Activated CD8-positive, alpha-beta memory T cell treated with anti-CD3 and anti-CD28 coated beads, Interleukin-2, amount 50 U/mL, for 4 hours (primary cell): Measurements from ENCODE around the gene SKOR1.

Experiments used
- DNase-seq: peaks from one replicate; pipeline ENCODE4 v3.0.0-alpha.2; 2020

The SKOR1 gene

GRCh38 chr15:67832897-67833709, 7.8 kb downstream of the SKOR1 start:
- DNase-seq = no peak

- peak; percentile 41 for DNase-seq
These were observed 8.6 kb downstream of the SKOR1 start for GRCh38 chr15:67833710-67834511.

- no peak for DNase-seq
These were observed 9.4 kb downstream of the SKOR1 start for GRCh38 chr15:67834581-67835296.

GRCh38 chr15:67835297-67836133, 10.2 kb downstream of the SKOR1 start:
- no peak for DNase-seq

GRCh38 chr15:67836134-67836455, 10.8 kb downstream of the SKOR1 start:
- no peak for DNase-seq

GRCh38 chr15:67836477-67836876, 11.2 kb downstream of the SKOR1 start:
- peak; percentile 57 for DNase-seq

- no peak for DNase-seq
These were observed 11.6 kb downstream of the SKOR1 start for GRCh38 chr15:67836955-67837354.

- DNase-seq = no peak
These were observed 13.6 kb downstream of the SKOR1 start for GRCh38 chr15:67838789-67839332.

- no peak for DNase-seq
These were observed 14.2 kb downstream of the SKOR1 start for GRCh38 chr15:67839499-67839928.

GRCh38 chr15:67839929-67840748, 14.8 kb downstream of the SKOR1 start, which contains the start of gene RNU6-1:
Gene RNU6-1, minus strand, starts transcription at chr15:67840045.
- DNase-seq = peak; percentile 97

GRCh38 chr15:67840749-67841512, 15.6 kb downstream of the SKOR1 start:
- no peak for DNase-seq

GRCh38 chr15:67841513-67841762, 16.1 kb downstream of the SKOR1 start:
- DNase-seq = no peak

- DNase-seq = no peak
These were observed 17.8 kb downstream of the SKOR1 start for GRCh38 chr15:67843092-67843501.

- no peak for DNase-seq
These were observed 18.5 kb downstream of the SKOR1 start for GRCh38 chr15:67843571-67844387.

- DNase-seq = no peak
These were observed 20.7 kb downstream of the SKOR1 start for GRCh38 chr15:67845974-67846373.

GRCh38 chr15:67849538-67849937, 24.2 kb downstream of the SKOR1 start:
- no peak for DNase-seq

GRCh38 chr15:67850336-67850735, 25.0 kb downstream of the SKOR1 start:
- no peak for DNase-seq

- no peak for DNase-seq
These were observed 25.8 kb downstream of the SKOR1 start for GRCh38 chr15:67850994-67851571.

- no peak for DNase-seq
These were observed 27.1 kb downstream of the SKOR1 start for GRCh38 chr15:67852418-67852817.

GRCh38 chr15:67853454-67853853, 28.1 kb downstream of the SKOR1 start:
- DNase-seq = no peak
